Esophagus squamous epithelium (tissue), 5 donors: ENCODE measurements around the gene RNF121. TPM values are rescaled to one million over a fixed set of nuclear protein-coding genes. Genes with fewer than 3 reads are reported as not detected.

Source experiments
- DNase-seq: peaks from one replicate; lab custom pipeline; 2025; lab: John Stamatoyannopoulos, UW
- H3K27ac ChIP-seq, 4 donors: fragments of 200-600 bp; sonication (generic); one replicate each; pipeline ENCODE4 v1.5.1; 2016 to 2019; ENCODE audit warnings: mild to moderate bottlenecking in 1 of 4
- H3K27me3 ChIP-seq, 4 donors: fragments of 200-600 bp; sonication (generic); 1 replicate in 3 of 4; 2 replicates in 1 of 4; pipeline versions ENCODE4 v1.5.1 to v1.6.0; 2017 to 2021; ENCODE audit warnings: antibody characterized with exemption in 1 of 4
- H3K36me3 ChIP-seq, 3 donors: fragments of 200-600 bp; sonication (generic); one replicate each; pipeline ENCODE4 v1.5.1; 2016 to 2019
- H3K4me1 ChIP-seq, 3 donors: fragments of 200-600 bp; sonication (generic); one replicate each; pipeline ENCODE4 v1.5.1; 2017 to 2019
- H3K4me3 ChIP-seq, 4 donors: fragments of 200-600 bp; sonication (generic); 1 replicate in 3 of 4; 2 replicates in 1 of 4; pipeline ENCODE4 v1.5.1; 2016 to 2019; ENCODE audit warnings: mild to moderate bottlenecking in 2 of 4, moderate library complexity in 1 of 4
- H3K9me3 ChIP-seq, 3 donors: fragments of 200-600 bp; sonication (generic); one replicate each; pipeline ENCODE4 v1.5.1; 2016 to 2019
- POLR2A ChIP-seq, 4 donors: fragments of 450-650 bp; IDR thresholded peaks; one replicate each; pipeline ENCODE4 v1.6.1; 2017; ENCODE audit warnings: antibody characterized with exemption in 4 of 4, mild to moderate bottlenecking in 4 of 4, moderate library complexity in 3 of 4
- WGBS, 2 donors: methylation state at CpG; one replicate each; pipeline ENCODE4 v1.1.5; 2018; 5-methylcytosine and 5-hydroxymethylcytosine counted together
- intact Hi-C: fragments of 100-400 bp; cut with DNase I; formaldehyde crosslinking; loops from one replicate; pipeline ENCODE4 v1.15.0; 2022
- total RNA-seq, 4 donors: library from RNA; depleted of rRNA; stranded (reverse); fragments of >200 nt; gene quantifications; one replicate each; pipeline ENCODE4 v1.1.0, GENCODE V29; 2016
- TF ChIP-seq, protein P1 (sequence below), 6 experiments: fragments of 450-650 bp in 4 of 6; fragments of 200-600 bp in 2 of 6; sonication (generic) in 2 of 6; IDR thresholded peaks; one replicate each; pipeline ENCODE4 v1.5.1; 2016 to 2019; ENCODE audit warnings: antibody characterized with exemption in 6 of 6, mild to moderate bottlenecking in 4 of 6, moderate library complexity in 4 of 6
- donor health status: DM: yes; HTN: yes; CAD: no.

The RNF121 gene
- total RNA-seq, 4 donors from 2014 or later = 10.9 to 17.6 (median 16.3) TPM

DNA sequence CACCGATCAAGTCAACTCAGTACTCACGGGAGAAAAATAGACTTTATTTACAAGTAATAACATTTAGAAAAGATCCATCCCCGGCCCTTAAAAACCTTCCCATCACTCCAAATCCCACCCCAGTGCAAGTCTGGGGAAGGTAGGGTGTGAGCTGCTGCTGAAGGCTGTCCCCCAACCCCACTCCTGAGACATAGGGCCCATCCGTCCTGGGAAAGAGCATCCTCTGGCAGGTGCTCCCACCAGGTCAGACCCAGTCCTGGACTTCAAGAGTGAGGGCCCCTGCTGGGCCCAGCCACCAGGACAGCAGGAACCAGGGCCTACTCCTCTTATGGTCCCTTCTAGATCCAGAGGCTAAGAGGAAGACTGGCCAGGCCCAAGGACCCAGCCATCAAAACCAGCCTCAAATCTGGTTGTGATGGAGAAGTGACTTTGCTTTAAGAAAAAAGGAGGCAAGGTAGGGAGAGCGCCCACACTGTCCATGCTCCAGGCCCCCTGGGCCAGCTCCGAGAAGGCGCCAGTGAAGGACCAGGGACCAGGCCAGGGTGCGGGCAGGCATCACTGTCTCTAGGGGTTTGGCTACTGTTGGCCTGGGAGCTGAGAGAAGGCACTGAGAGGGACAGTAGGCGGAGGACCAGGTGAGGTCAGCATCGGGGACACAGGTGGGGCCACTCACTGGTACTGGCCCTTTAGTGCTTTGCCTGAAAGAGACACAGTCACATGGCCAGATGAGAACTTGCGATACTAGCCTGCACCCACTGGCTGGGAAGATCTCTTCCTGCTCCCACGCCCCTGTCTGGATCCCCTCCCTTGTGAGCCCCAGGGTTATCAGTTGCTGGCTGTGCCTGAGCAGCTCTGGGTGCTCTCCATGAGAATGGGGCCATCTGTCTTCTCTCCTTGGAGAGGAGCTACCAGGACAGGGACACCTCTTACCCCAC lies 74.3 kb downstream of the RNF121 start:
- Histone ChIP-seq H3K27ac (no peak overlapping the region), H3K27me3 (no peaks in the 10 kb centered on the region), H3K36me3 (peaks cover 46 to 83% (median 54%) of the 10 kb centered on the region in 3 donors), H3K4me1 (peaks cover 4 to 37% (median 23%) of the 10 kb centered on the region in 3 donors), H3K9me3 (no peaks in the 10 kb centered on the region), H3K4me3 (no peak overlapping the region)
- DNase-seq = no peak
- TF ChIP-seq, protein P1, sequence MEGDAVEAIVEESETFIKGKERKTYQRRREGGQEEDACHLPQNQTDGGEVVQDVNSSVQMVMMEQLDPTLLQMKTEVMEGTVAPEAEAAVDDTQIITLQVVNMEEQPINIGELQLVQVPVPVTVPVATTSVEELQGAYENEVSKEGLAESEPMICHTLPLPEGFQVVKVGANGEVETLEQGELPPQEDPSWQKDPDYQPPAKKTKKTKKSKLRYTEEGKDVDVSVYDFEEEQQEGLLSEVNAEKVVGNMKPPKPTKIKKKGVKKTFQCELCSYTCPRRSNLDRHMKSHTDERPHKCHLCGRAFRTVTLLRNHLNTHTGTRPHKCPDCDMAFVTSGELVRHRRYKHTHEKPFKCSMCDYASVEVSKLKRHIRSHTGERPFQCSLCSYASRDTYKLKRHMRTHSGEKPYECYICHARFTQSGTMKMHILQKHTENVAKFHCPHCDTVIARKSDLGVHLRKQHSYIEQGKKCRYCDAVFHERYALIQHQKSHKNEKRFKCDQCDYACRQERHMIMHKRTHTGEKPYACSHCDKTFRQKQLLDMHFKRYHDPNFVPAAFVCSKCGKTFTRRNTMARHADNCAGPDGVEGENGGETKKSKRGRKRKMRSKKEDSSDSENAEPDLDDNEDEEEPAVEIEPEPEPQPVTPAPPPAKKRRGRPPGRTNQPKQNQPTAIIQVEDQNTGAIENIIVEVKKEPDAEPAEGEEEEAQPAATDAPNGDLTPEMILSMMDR (IDR thresholded peaks at IDR 0.05) = no peak
- TF ChIP-seq POLR2A (IDR thresholded peaks at IDR 0.05) = no peak
- 80 to 81% methylated on average over 10 to 11 of the region's 12 CpGs for whole genome bisulfite sequencing, 2 donors
- intact Hi-C loops = no loop called here

DNA sequence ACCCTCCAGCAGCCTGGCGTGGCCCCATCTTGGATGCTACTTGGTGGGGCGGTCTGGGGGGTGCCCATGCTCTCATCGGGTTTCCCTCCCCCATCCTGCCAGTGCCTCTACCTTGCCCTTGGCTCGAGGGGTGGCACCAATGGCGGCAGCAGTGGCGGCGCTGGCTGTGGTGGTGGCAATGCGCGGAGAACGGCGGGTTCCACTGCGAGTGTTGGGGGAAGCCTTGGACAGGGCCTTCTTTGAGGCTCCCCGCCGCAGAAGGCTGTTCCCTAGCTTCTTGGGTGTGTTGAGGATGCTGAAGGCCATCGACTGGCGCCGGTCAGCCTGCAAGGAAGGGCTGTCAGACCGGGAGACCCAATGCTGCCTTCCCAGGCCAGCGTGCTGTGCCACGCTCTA lies 74.9 kb downstream of the RNF121 start:
- no peaks in the 10 kb centered on the region for H3K9me3 ChIP-seq
- H3K4me3 ChIP-seq = no peak overlapping the region
- intact Hi-C loops = no loop called here
- no peak for DNase-seq
- H3K27ac ChIP-seq = no peak overlapping the region
- peaks cover 4 to 32% (median 18%) of the 10 kb centered on the region in 3 donors for H3K4me1 ChIP-seq
- no peaks in the 10 kb centered on the region for H3K27me3 ChIP-seq
- WGBS, 2 donors = 90 to 100% methylated on average over 1 to 6 of the region's 20 CpGs
- TF ChIP-seq, protein P1 (IDR thresholded peaks at IDR 0.05) = no peak
- no peak for TF ChIP-seq POLR2A (IDR thresholded peaks at IDR 0.05)
- H3K36me3 ChIP-seq = peaks cover 53 to 89% (median 61%) of the 10 kb centered on the region in 3 donors

DNA sequence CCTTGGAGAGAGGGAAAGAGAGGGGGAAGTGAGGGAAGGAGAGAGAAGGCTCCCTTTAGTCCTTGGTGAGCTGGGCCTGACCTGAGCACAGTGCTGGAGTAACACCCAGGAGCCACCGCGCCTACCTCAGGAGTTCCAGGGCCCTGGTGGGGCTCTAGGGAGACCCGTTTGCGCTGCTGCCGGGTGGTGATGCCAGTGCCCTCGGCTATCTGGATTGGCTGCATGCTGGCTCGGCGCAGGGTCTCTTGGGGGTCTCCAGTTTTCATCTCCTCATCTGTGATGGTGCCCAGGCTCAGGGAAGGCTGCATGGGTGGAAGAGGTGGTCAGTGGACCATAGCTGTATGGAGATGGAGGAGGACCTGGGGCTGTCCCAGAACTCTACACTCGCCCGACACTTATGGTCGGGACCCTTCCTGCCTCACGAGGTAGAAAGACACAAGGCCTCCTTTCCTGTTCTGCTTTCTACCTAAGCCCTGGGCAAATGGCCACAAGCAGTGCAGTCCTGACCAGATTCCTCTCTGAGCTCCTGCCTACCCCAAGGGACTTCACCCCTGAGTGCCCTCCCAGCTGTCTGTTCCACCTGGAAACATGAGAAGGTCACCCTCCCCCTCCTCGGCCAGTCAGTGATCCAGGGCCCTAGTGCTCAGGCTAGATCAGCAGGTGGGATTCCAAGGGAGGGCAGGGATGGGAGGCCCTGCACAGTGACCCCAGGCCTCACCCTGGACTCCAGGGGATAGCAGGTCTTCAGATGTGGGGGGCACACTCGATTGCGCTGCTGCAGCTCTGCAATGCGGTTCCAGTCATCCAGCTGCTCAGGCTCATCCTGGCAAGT lies 75.9 kb downstream of the RNF121 start:
- TF ChIP-seq, protein P1 (IDR thresholded peaks at IDR 0.05) = no peak
- no peak for TF ChIP-seq POLR2A (IDR thresholded peaks at IDR 0.05)
- no peak overlapping the region for H3K4me3 ChIP-seq
- no peak for DNase-seq
- H3K27ac ChIP-seq = no peak overlapping the region
- H3K36me3 ChIP-seq = peaks cover 60 to 99% (median 70%) of the 10 kb centered on the region in 3 donors
- H3K27me3 ChIP-seq = no peaks in the 10 kb centered on the region
- no peaks in the 10 kb centered on the region for H3K9me3 ChIP-seq
- peaks cover 4 to 31% (median 9%) of the 10 kb centered on the region in 3 donors for H3K4me1 ChIP-seq
- intact Hi-C loops = no loop called here
- WGBS, 2 donors = 80 to 87% methylated on average over 2 to 9 of the region's 16 CpGs

GRCh38 chr11:72005347-72006260 lies 76.8 kb downstream of the RNF121 start:
- Histone ChIP-seq H3K36me3 (peaks cover 64 to 100% (median 79%) of the 10 kb centered on the region in 3 donors), H3K27me3 (no peaks in the 10 kb centered on the region), H3K9me3 (no peaks in the 10 kb centered on the region), H3K4me1 (peaks cover 0 to 28% (median under 1%) of the 10 kb centered on the region in 3 donors), H3K4me3 (no peak overlapping the region), H3K27ac (no peak overlapping the region)
- intact Hi-C loops = no loop called here
- DNase-seq = no peak
- WGBS, 2 donors = 77 to 81% methylated on average over 7 to 13 of the region's 20 CpGs
- TF ChIP-seq, protein P1 (IDR thresholded peaks at IDR 0.05) = no peak
- no peak for TF ChIP-seq POLR2A (IDR thresholded peaks at IDR 0.05)
